Measurements from ENCODE around the gene GMEB2. TPM values are rescaled to one million over a fixed set of nuclear protein-coding genes. Genes with fewer than 3 reads are reported as not detected.

GMEB2 gene
- total and polyA plus RNA-seq, 10 of the 15 experiments (the other 5 are each of a cell fraction or from before 2014, with no cell fraction given): 0.08 to 15.1 (median 6.9) TPM

- TF ChIP-seq BCL3 (IDR thresholded peaks at IDR 0.05; ENCODE audit: borderline replicate concordance, insufficient read depth, low read depth, low read length, poor library complexity, severe bottlenecking) (no peak), SIN3A (IDR thresholded peaks at IDR 0.05; ENCODE audit: low read depth, low read length) (no peak), IKZF2 (IDR thresholded peaks at IDR 0.05) (peak in 1 of 2 experiments; percentile 59; a peak in 1 of 4 replicates), TCF3 (IDR thresholded peaks at IDR 0.05; ENCODE audit: borderline replicate concordance, insufficient read depth, low read depth, low read length) (peak; percentile 85), ZSCAN29 (IDR thresholded peaks at IDR 0.05) (0 out of 2 replicates have a peak, but pooled peaks have one; percentile 55), KAT2A (conservative IDR thresholded peaks at IDR 0.05; ENCODE audit: control insufficient read depth, low read depth, low read length) (no peak), JUND (IDR thresholded peaks at IDR 0.05; ENCODE audit: low read depth, low read length) (no peak), MEF2B (IDR thresholded peaks at IDR 0.05; ENCODE audit: partially characterized antibody, poor library complexity, severe bottlenecking) (peak; percentile 55), ASH2L (IDR thresholded peaks at IDR 0.05; ENCODE audit: borderline replicate concordance, low read depth) (0 out of 2 replicates have a peak, but pooled peaks have one; percentile 48), NBN (IDR thresholded peaks at IDR 0.05) (peak; percentile 42; the same call in 1 of the 2 replicates), MEF2A (IDR thresholded peaks at IDR 0.05; ENCODE audit: insufficient read depth, low read depth, low read length) (no peak), CHD2 (IDR thresholded peaks at IDR 0.05; ENCODE audit: borderline replicate concordance, low read depth, low read length) (0 out of 2 replicates have a peak, but pooled peaks have one; percentile 19), BACH1 (IDR thresholded peaks at IDR 0.05; ENCODE audit: borderline replicate concordance) (peak; percentile 24; the same call in 1 of the 2 replicates), NR2C2 (IDR thresholded peaks at IDR 0.05; ENCODE audit: borderline replicate concordance, control insufficient read depth, insufficient read length, low read depth) (no peak), STAT1 (conservative IDR thresholded peaks at IDR 0.05) (no peak), IKZF1 (conservative IDR thresholded peaks at IDR 0.05) (peak; percentile 69), RCOR1 (conservative IDR thresholded peaks at IDR 0.05; ENCODE audit: low read depth, low read length) (no peak), MLLT1 (IDR thresholded peaks at IDR 0.05) (0 out of 2 replicates have a peak, but pooled peaks have one; percentile 28), DPF2 (IDR thresholded peaks at IDR 0.05) (peak; percentile 73; the same call in 1 of the 2 replicates), SIX5 (IDR thresholded peaks at IDR 0.05; ENCODE audit: low read depth, low read length, severe bottlenecking) (no peak), MXI1 (IDR thresholded peaks at IDR 0.05; ENCODE audit: low read depth, low read length) (no peak), PML (IDR thresholded peaks at IDR 0.05; ENCODE audit: low read length) (no peak), ATF7 (IDR thresholded peaks at IDR 0.05; ENCODE audit: low read depth) (peak; percentile 41), EP300 (IDR thresholded peaks at IDR 0.05; ENCODE audit: borderline replicate concordance in 1 of 2, control insufficient read depth in 1 of 2, low read depth in 2 of 2, low read length in 2 of 2) (0 out of 4 replicates have a peak, but pooled peaks of 1 of the 2 experiments have one; percentile 18), POLR2A (IDR thresholded peaks at IDR 0.05; ENCODE audit: low read depth, low read length) (0 out of 2 replicates have a peak, but pooled peaks have one; percentile 36), NR2F1 (conservative IDR thresholded peaks at IDR 0.05) (peak; percentile 36; the same call in 1 of the 2 replicates), ELK1 (IDR thresholded peaks at IDR 0.05; ENCODE audit: low read depth, low read length) (peak; percentile 61; the same call in 1 of the 2 replicates), YBX1 (IDR thresholded peaks at IDR 0.05) (no peak), BHLHE40 (IDR thresholded peaks at IDR 0.05; ENCODE audit: borderline replicate concordance in 1 of 2, low read depth in 2 of 2, low read length in 1 of 2) (peak in 1 of 2 experiments; percentile 55; a peak in 1 of 4 replicates)
Measured at GRCh38 chr20:63542696-63543095, 84.2 kb downstream of the GMEB2 start (continued).
